ENCODE data around the gene TBC1D8. TPM values are rescaled to one million over a fixed set of nuclear protein-coding genes. Genes with fewer than 3 reads are reported as not detected.

Gene TBC1D8
- total and polyA plus RNA-seq, 2 of the 13 experiments (the other 11 are each of a cell fraction or from before 2014, with no cell fraction given): 45.1 to 95.4 TPM

GRCh38 chr2:101089419-101089818, 61.8 kb downstream of the TBC1D8 start:
- Histone ChIP-seq H3K4me3 (replicated peaks in 1 of 3; ENCODE audit: insufficient read depth in 1 of 3, low read depth in 2 of 3, low read length in 3 of 3) (no peak overlapping the region), H3K36me3 (replicated peaks in 1 of 2; ENCODE audit: control insufficient read depth in 1 of 2, insufficient read depth in 2 of 2, low read length in 2 of 2) (peaks cover 13 to 29% of the 10 kb centered on the region in 2 experiments; a peak in 4 of 5 replicates), H2AFZ (ENCODE audit: low read length) (no peak overlapping the region), H3K4me1 (ENCODE audit: insufficient read depth, low read length) (peaks cover 48% of the 10 kb centered on the region), H3K79me2 (ENCODE audit: insufficient read depth, low read length) (peaks cover 75% of the 10 kb centered on the region), H3K27me3 (ENCODE audit: control insufficient read depth in 1 of 2, insufficient read depth in 2 of 2, low read length in 2 of 2) (no peaks in the 10 kb centered on the region), H3K9me3 (ENCODE audit: low read length) (no peaks in the 10 kb centered on the region), H4K20me1 (ENCODE audit: insufficient read depth, low read length) (peaks cover 17% of the 10 kb centered on the region; the same call in 1 of the 2 replicates), H3K27ac (ENCODE audit: extremely low read length, insufficient read depth, low read length) (no peak overlapping the region), H3K9ac (ENCODE audit: insufficient read depth, low read depth, low read length) (no peak overlapping the region), H3K4me2 (ENCODE audit: low read depth, low read length) (no peak overlapping the region)
- 89% methylated on average over 1 of the region's 1 CpG for WGBS (ENCODE audit: low lambda C conversion rate)
- CTCF ChIA-PET (ENCODE audit: low intra/inter-chr PET ratio, low total read pairs): no interaction called here
- no peak for ATAC-seq
- TSS peak; percentile 36 for BruUV-seq (replicated peaks)
- FAIRE-seq: no peak
- TF ChIP-seq HCFC1 (IDR thresholded peaks at IDR 0.05; ENCODE audit: low read depth, low read length) (no peak), ZNF282 (IDR thresholded peaks at IDR 0.05; ENCODE audit: partially characterized antibody) (no peak), GATAD1 (CRISPR knock-in tag; IDR thresholded peaks at IDR 0.05) (no peak), PHB2 (IDR thresholded peaks at IDR 0.05; ENCODE audit: partially characterized antibody) (no peak), POLR2G (IDR thresholded peaks at IDR 0.05; ENCODE audit: low read depth, low read length) (no peak), FOXJ3 (CRISPR knock-in tag; IDR thresholded peaks at IDR 0.05; ENCODE audit: borderline replicate concordance) (no peak), FOSL2 (CRISPR knock-in tag; IDR thresholded peaks at IDR 0.05) (peak; percentile 77), GPBP1L1 (CRISPR knock-in tag; IDR thresholded peaks at IDR 0.05) (no peak), NBN (conservative IDR thresholded peaks at IDR 0.05) (no peak), FOXA3 (CRISPR knock-in tag; IDR thresholded peaks at IDR 0.05) (no peak), NR2F1 (CRISPR knock-in tag; IDR thresholded peaks at IDR 0.05) (peak in 1 of 2 experiments; percentile 51; a peak in 1 of 4 replicates), ZNF513 (CRISPR knock-in tag; conservative IDR thresholded peaks at IDR 0.05) (no peak), ZBTB25 (CRISPR knock-in tag; IDR thresholded peaks at IDR 0.05) (no peak), ZNF292 (CRISPR knock-in tag; IDR thresholded peaks at IDR 0.05; ENCODE audit: borderline replicate concordance, low read depth) (no peak), ZNF577 (CRISPR knock-in tag; IDR thresholded peaks at IDR 0.05; ENCODE audit: borderline replicate concordance, low read depth) (no peak)
- in situ Hi-C loops (cut with HindIII; ENCODE audit: extremely low pct_ligation_motif_present, low pct_unique_long_range_greater_than_20kb) (no loop called here), intact Hi-C loops (cut with micrococcal nuclease; ENCODE audit: unreplicated experiment) (no loop called here)
- POLR2A ChIA-PET: no interaction called here
- DNase-seq (ENCODE audit: low spot score): no peak

Measured in HepG2 (cell line).